CD1c-positive myeloid dendritic cell (primary cell): ENCODE results near the gene MACF1.
"Not testable (repeated sequence)": the region's sequence is repeated elsewhere in the genome, so short reads cannot be mapped to it uniquely, and the experiment has no call there.

Source experiments
- DNase-seq: peaks from one replicate; pipeline ENCODE4 v3.0.0-alpha.2; 2016; ENCODE audit errors: extremely low spot score

Gene MACF1

GRCh38 chr1:39490596-39491145, 286.2 kb downstream of the MACF1 start:
- no peak for DNase-seq

GRCh38 chr1:39491146-39491921, 286.8 kb downstream of the MACF1 start, which contains the start of gene BMP8A:
Gene BMP8A, plus strand, starts transcription at chr1:39491636. Its CDS starts 356 bp downstream, at chr1:39491992.
- peak; percentile 70 for DNase-seq

GRCh38 chr1:39492118-39493042, 287.9 kb downstream of the MACF1 start:
- DNase-seq = not testable (repeated sequence)

GRCh38 chr1:39493043-39493810, 288.7 kb downstream of the MACF1 start:
- not testable (repeated sequence) for DNase-seq

- no peak for DNase-seq
Measured at GRCh38 chr1:39494671-39495410, 290.3 kb downstream of the MACF1 start.

GRCh38 chr1:39496520-39496919, 292.0 kb downstream of the MACF1 start:
- not testable (repeated sequence) for DNase-seq

- DNase-seq = no peak
Measured at GRCh38 chr1:39497585-39497984, 293.1 kb downstream of the MACF1 start.

GRCh38 chr1:39498096-39498710, 293.7 kb downstream of the MACF1 start:
- not testable (repeated sequence) for DNase-seq

GRCh38 chr1:39498821-39499220, 294.3 kb downstream of the MACF1 start:
- DNase-seq = not testable (repeated sequence)

GRCh38 chr1:39499668-39500067, 295.2 kb downstream of the MACF1 start:
- DNase-seq = no peak

- DNase-seq = peak; percentile 7
Measured at GRCh38 chr1:39500862-39501389, 296.4 kb downstream of the MACF1 start.

GRCh38 chr1:39501666-39502065, 297.2 kb downstream of the MACF1 start:
- DNase-seq = no peak

GRCh38 chr1:39504436-39504835, 299.9 kb downstream of the MACF1 start:
- not testable (repeated sequence) for DNase-seq

- DNase-seq = no peak
Measured at GRCh38 chr1:39505289-39505688, 300.8 kb downstream of the MACF1 start.

GRCh38 chr1:39507230-39507928, 302.9 kb downstream of the MACF1 start:
- no peak for DNase-seq

- no peak for DNase-seq
Measured at GRCh38 chr1:39508266-39508665, 303.8 kb downstream of the MACF1 start.

- no peak for DNase-seq
Measured at GRCh38 chr1:39508857-39509305, 304.4 kb downstream of the MACF1 start.

- DNase-seq = peak; percentile 29
Measured at GRCh38 chr1:39509360-39510009, 305.0 kb downstream of the MACF1 start.
